ENCODE measurements around the gene RNF213.

RNF213 gene

GRCh38 chr17:80441133-80441578 is 180.5 kb downstream of the RNF213 start:
- peak; percentile 11 for DNase-seq

DNA sequence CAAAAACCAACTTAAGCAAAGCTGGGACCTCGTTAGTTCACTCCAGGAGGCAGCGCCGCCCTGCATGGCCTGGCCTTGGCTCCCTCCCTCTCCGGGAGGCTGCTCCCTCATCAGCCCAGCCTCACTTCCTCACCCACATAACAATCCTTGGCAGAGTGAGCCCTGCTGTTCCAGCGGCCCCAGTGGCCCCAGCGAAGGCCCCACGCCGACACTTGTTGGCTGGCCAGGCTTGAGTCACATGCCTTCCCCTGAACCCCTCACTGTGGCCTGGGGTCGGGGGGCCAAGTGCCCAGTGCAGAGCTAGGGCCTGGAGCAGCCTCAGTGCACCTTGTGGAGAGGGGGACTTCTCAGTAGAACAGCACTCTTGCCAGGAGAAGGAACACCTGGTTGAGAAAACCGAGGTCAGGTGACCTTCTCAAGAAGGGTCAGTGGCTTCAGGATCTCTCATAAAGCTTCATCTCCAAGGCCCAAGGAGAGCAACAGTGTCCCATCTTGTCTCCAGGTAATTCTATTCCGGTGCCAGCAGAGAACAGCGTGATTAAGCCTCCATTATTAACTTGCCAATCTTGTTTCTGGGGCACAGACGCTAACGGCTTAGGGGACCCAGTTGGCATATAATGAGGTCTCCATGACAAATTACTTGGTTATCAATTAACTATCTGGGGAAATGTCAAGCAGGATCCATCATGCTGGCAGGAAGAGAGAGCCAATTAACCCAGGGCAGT is 181.1 kb downstream of the RNF213 start:
- no peak for DNase-seq

DNA sequence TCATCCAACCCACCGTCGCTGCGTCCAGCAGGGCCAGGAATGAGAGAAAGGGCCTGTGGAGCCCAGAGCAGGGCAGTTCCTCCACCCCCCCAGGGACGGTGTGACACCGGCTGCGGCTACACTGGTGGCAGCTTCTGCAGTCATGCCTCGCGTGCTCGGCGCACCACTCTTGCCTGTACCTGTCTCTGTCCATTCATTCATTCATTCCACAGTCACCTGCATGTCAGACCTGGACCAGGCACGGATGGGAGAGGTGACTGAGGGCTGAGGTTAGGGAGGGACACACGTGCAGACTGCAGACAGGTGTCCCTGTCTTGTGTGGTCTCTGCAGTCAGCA is 181.6 kb downstream of the RNF213 start:
- DNase-seq = no peak

- no peak for DNase-seq
Measured at GRCh38 chr17:80442764-80443163, 182.1 kb downstream of the RNF213 start.

DNA sequence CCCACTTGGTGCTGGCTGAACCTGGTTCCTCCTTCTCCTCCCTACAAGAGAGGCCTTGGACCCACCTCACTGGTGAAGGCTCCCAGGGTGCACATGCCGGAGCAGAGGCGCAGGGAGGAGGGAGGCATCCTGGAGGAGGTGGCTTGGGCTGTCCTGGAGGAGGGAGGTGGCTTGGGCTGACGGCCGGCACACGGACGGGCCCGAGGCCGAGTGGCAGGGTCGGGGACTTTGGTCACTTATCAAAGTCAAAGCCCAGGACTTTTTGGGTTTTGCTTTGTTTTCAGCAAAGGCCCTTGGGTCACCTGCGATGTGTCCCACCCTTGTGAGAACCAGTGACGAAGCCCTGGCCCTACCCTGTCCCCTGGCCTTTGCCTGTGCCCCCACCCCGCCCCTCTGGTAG is 182.8 kb downstream of the RNF213 start:
- no peak for DNase-seq

DNA sequence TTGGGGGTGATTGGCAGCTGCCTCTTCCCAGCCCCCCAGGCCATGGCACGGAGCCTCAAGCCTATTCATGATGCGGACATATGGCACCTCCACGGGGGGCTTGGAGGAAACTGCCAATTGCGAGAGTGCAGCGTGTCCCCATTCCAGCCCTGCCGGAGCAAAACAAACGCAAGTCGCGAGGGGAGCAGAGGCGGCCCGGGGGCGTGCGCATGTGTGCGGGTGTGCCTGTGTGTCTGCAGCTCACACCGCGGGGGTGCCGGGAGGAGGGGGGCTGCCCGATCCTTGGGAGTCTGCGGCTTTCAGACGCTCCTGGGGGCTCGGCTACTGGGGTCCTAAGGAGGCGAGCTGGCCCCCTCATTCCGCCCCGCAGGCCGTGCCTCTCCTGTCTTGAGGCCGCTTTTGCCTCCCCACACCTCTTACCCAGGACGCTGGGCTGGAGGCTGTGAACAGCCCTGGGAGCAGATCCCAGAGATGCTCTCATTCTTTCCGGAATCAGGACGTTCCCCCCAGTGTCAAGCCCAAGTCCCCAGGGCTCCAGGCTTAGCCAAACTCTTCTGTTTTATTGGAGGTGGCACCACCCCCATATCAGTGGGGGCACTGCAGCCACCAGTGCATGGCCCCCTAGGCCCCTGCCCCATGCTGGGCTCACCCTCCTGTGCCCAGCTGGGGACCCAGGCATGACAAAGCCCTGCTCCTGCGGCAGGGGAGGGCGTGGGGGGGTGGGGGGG is 183.4 kb downstream of the RNF213 start:
- DNase-seq = no peak

- no peak for DNase-seq
Measured at GRCh38 chr17:80444644-80444979, 184.0 kb downstream of the RNF213 start.

GRCh38 chr17:80445007-80445725 is 184.5 kb downstream of the RNF213 start:
- no peak for DNase-seq

DNA sequence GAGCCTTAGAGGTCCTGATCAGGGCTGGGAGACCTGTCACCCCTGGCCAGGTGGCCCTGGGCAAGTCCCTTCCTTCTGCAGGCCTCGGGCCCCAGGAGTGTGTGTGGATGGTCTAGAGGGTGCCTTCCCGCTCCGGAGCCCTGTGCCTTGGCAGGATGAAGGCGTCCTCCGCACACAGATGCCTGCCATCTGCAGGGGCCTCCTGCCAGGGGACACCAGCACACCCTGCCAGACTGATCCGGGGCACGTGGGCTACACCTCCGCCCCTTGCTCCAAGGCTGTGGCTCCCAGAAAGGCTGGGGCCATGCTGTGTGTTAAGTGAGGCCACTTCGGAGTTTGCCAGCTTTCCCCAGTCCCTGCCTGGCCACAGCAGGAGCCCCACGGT is 185.1 kb downstream of the RNF213 start:
- DNase-seq = no peak

DNA sequence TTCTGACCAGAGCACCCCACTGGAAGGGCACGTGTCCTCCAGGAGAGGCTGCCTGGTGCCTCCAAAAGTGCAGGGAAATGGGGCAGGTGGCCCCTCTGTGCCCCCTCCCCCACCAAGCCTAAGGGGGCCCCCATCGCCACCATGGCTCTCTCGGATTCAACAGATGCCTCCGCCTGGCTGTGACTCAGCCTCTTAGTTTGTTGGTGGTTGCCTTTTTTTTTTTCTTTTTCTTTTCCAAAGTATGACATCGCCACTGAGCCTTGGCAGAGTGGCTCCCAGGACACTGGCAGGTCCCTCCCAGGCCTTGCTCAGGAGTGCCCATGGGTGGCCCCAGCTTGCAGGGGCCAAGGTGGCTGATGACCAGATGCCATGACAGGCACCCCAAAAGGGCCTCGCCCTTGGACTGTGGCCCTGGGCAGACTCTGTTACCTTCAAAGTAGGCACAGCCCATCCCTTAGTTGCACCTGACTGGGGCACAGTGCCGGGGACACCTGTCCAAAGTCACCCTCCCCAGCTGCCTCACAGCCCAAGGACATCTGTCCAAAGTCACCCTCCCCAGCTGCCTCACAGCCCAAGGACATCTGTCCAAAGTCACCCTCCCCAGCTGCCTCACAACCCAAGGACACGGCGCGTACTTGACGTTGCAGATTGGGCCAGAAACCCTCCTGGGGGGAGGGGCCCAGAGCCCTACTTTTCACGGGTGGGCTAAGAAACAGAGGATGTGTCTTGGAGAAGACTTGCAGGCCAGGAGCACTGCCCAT is 186.2 kb downstream of the RNF213 start:
- no peak for DNase-seq

DNA sequence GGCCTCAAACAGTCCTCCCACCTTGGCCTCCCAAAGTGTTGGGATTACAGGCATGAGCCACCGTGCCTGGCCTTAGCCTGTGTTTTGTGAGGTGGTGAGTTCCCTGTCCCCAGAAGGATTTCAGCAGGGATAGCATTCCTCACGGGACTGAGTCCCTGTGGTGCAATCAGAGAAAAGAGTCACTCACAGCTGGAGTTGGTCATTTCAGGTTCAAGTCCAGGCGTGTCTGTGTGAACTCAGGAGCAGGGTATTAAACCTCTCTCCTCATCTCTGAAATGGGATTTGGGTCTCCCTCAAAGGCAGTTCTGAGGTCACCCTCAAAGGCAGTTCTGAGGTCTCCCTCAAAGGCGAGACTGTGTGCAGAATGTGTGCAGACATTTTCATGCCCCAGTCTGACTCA is 187.1 kb downstream of the RNF213 start:
- DNase-seq = no peak
